Measurements from ENCODE around the gene CHKB. TPM values are rescaled to one million over a fixed set of nuclear protein-coding genes. Genes with fewer than 3 reads are reported as not detected.

CHKB gene
- total RNA-seq, 1 donor from 2014 or later = 88.1 TPM

- Mint-ChIP-seq H3K27me3 (ENCODE audit: low read depth) (peaks cover 35% of the 10 kb centered on the region), H3K36me3 (ENCODE audit: low read depth) (no peaks in the 10 kb centered on the region), H3K4me3 (no peak overlapping the region), H3K9me3 (no peaks in the 10 kb centered on the region), H3K4me1 (peaks cover 3% of the 10 kb centered on the region), H3K27ac (ENCODE audit: unreplicated experiment) (no peak overlapping the region)
- DNase-seq (ENCODE audit: low read depth, low spot score) = no peak
- no peak for TF ChIP-seq CTCF (conservative IDR thresholded peaks at IDR 0.05)
These were observed 25.9 kb downstream of the CHKB start for GRCh38 chr22:50556703-50557102.

GRCh38 chr22:50553310-50553709 is 29.3 kb downstream of the CHKB start:
- Mint-ChIP-seq H3K27me3 (ENCODE audit: low read depth) (peaks cover 9% of the 10 kb centered on the region), H3K4me3 (no peak overlapping the region), H3K27ac (ENCODE audit: unreplicated experiment) (no peak overlapping the region), H3K4me1 (no peaks in the 10 kb centered on the region), H3K36me3 (ENCODE audit: low read depth) (no peaks in the 10 kb centered on the region), H3K9me3 (no peaks in the 10 kb centered on the region)
- TF ChIP-seq CTCF (conservative IDR thresholded peaks at IDR 0.05) = no peak
- no peak for DNase-seq (ENCODE audit: low read depth, low spot score)

DNA sequence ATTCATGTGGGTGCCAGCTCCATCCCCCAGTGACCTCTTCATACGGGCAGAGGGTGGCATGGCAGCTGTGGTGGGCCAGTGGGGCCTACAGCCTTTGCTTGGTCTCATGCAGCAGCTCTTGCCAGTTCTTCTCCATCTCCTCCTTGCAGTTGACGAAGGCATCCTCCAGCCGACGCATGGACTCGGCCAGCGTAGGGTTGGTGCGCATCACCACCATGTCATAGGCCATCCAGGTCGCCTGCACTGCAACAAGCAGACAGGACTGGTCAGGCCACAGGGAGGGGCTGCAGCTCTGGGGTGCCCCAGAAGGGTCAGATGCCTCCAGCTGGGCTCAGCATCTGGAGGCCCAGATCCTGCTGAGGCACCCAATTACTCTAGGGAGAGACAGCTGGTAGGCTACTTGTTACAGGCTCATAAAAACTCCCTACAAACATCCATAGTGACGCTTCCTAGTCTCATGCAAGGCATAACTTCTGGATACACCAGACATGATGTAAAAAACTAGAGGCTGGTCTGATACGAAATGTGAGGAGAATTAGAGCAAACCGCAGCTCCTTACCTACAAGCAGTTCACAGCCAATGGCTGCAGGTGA is 31.4 kb downstream of the CHKB start:
- Mint-ChIP-seq H3K9me3 (no peaks in the 10 kb centered on the region), H3K27ac (ENCODE audit: unreplicated experiment) (no peak overlapping the region)

DNA sequence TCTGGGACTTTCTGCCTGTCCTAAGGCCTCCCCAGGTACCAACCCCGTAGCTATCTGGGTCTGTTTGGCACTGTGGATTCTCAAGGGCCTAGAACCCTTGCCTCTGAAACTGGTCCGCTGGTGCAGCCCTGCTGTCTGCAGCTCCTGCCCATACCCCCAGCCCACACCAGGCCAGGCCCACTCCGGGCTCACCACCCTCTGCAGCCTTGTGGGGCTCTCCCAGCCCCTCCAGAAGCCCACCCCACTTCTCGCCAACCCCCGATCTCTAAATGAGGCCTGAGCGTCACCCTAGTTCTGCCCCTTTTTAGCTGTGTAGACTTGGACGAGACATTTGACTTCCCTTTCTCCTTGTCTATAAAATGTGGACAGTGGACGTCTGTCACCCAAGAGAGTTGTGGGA is 32.3 kb downstream of the CHKB start:
- Mint-ChIP-seq H3K36me3 (ENCODE audit: low read depth) (no peaks in the 10 kb centered on the region), H3K9me3 (no peaks in the 10 kb centered on the region), H3K27me3 (ENCODE audit: low read depth) (peaks cover 3% of the 10 kb centered on the region), H3K27ac (ENCODE audit: unreplicated experiment) (no peak overlapping the region), H3K4me3 (no peak overlapping the region), H3K4me1 (no peaks in the 10 kb centered on the region)
- DNase-seq (ENCODE audit: low read depth, low spot score) = no peak
- no peak for TF ChIP-seq CTCF (conservative IDR thresholded peaks at IDR 0.05)

More for the DNA sequence above, 31.4 kb downstream of the CHKB start:
- Mint-ChIP-seq H3K36me3 (ENCODE audit: low read depth) (no peaks in the 10 kb centered on the region), H3K4me1 (no peaks in the 10 kb centered on the region), H3K4me3 (no peak overlapping the region), H3K27me3 (ENCODE audit: low read depth) (peaks cover 4% of the 10 kb centered on the region)
- no peak for DNase-seq (ENCODE audit: low read depth, low spot score)
- TF ChIP-seq CTCF (conservative IDR thresholded peaks at IDR 0.05) = no peak

GRCh38 chr22:50548921-50549790 is 33.5 kb downstream of the CHKB start:
- no peak overlapping the region for H3K4me3 Mint-ChIP-seq
- H3K9me3 Mint-ChIP-seq = no peaks in the 10 kb centered on the region
- no peaks in the 10 kb centered on the region for H3K36me3 Mint-ChIP-seq (ENCODE audit: low read depth)
- no peaks in the 10 kb centered on the region for H3K4me1 Mint-ChIP-seq
- no peaks in the 10 kb centered on the region for H3K27me3 Mint-ChIP-seq (ENCODE audit: low read depth)
- TF ChIP-seq CTCF (conservative IDR thresholded peaks at IDR 0.05) = no peak
- no peak overlapping the region for H3K27ac Mint-ChIP-seq (ENCODE audit: unreplicated experiment)
- DNase-seq (ENCODE audit: low read depth, low spot score) = no peak
